Measurements from ENCODE around the gene KCNA10.

KCNA10 gene

GRCh38 chr1:110476028-110476765 is 42.8 kb downstream of the KCNA10 start:
- DNase-seq = no peak

- no peak for DNase-seq
Measured at GRCh38 chr1:110475362-110476027, 43.5 kb downstream of the KCNA10 start.

- DNase-seq = no peak
Measured at GRCh38 chr1:110474444-110474843, 44.5 kb downstream of the KCNA10 start.

GRCh38 chr1:110472546-110472945 is 46.4 kb downstream of the KCNA10 start:
- DNase-seq = no peak

- DNase-seq = no peak
Measured at GRCh38 chr1:110471131-110471530, 47.8 kb downstream of the KCNA10 start.

All from DMS 273 treated with DMSO at 0.1 percent for 48 hours (cell line).